Gastroesophageal sphincter (tissue), 4 donors: ENCODE results near the gene PDXK. TPM values are rescaled to one million over a fixed set of nuclear protein-coding genes. Genes with fewer than 3 reads are reported as not detected.

ENCODE experiments used
- ATAC-seq: fragments of 150-250 bp; one replicate; pipeline ENCODE4 v1.9.1; 2016; ENCODE audit warnings: mild to moderate bottlenecking, moderate library complexity
- H3K27ac ChIP-seq, 4 donors: fragments of 200-600 bp; sonication (generic) in 3 of 4; 1 replicate in 3 of 4; 2 replicates in 1 of 4; pipeline ENCODE4 v1.5.1; 2016 to 2019
- H3K27me3 ChIP-seq: fragments of 200-600 bp; sonication (generic); one replicate; pipeline ENCODE4 v1.5.1; 2019
- H3K36me3 ChIP-seq, 2 donors: fragments of 200-600 bp; sonication (generic); one replicate each; pipeline ENCODE4 v1.5.1; 2019; ENCODE audit warnings: control low read depth in 1 of 2
- H3K4me1 ChIP-seq, 3 donors: fragments of 200-600 bp; sonication (generic); 1 replicate in 2 of 3; 2 replicates in 1 of 3; pipeline ENCODE4 v1.5.1; 2016 to 2019; ENCODE audit warnings: control low read depth in 2 of 3
- H3K4me3 ChIP-seq, 2 donors: fragments of 200-600 bp; sonication (generic); one replicate each; pipeline ENCODE4 v1.5.1; 2019; ENCODE audit warnings: mild to moderate bottlenecking in 1 of 2, moderate library complexity in 1 of 2
- H3K9me3 ChIP-seq, 3 donors: fragments of 200-600 bp; sonication (generic); one replicate each; pipeline ENCODE4 v1.5.1; 2017 to 2019; ENCODE audit warnings: control low read depth in 2 of 3
- EP300 ChIP-seq: sonication (generic); formaldehyde crosslinking; IDR thresholded peaks from one replicate; pipeline ENCODE4 v1.6.1; 2017; ENCODE audit warnings: antibody characterized with exemption, mild to moderate bottlenecking
- POLR2A ChIP-seq, 2 donors: fragments of 450-650 bp; IDR thresholded peaks; one replicate each; pipeline ENCODE4 v1.6.1; 2017; ENCODE audit warnings: antibody characterized with exemption in 2 of 2, mild to moderate bottlenecking in 2 of 2, moderate library complexity in 1 of 2
- POLR2AphosphoS5 ChIP-seq: sonication (generic); formaldehyde crosslinking; IDR thresholded peaks from one replicate; pipeline ENCODE4 v1.6.1; 2017; ENCODE audit warnings: antibody characterized with exemption
- WGBS, 2 donors: methylation state at CpG; one replicate each; pipeline ENCODE4 v1.1.5; 2018; ENCODE audit warnings: low coverage in 1 of 2; 5-methylcytosine and 5-hydroxymethylcytosine counted together
- total RNA-seq, 4 donors: library from RNA; depleted of rRNA; stranded (reverse); fragments of >200 nt; gene quantifications; one replicate each; pipeline ENCODE4 v1.1.0, GENCODE V29; 2016
- TF ChIP-seq, protein P1 (sequence below), 4 experiments: fragments of 200-600 bp in 2 of 4; fragments of 450-650 bp in 2 of 4; sonication (generic) in 1 of 4; IDR thresholded peaks; one replicate each; pipeline ENCODE4 v1.5.1; 2017 to 2019; ENCODE audit warnings: antibody characterized with exemption in 4 of 4, mild to moderate bottlenecking in 2 of 4, moderate library complexity in 2 of 4

Gene PDXK
- total RNA-seq, 4 donors from 2014 or later: 24.4 to 42.2 (median 33.0) TPM

DNA sequence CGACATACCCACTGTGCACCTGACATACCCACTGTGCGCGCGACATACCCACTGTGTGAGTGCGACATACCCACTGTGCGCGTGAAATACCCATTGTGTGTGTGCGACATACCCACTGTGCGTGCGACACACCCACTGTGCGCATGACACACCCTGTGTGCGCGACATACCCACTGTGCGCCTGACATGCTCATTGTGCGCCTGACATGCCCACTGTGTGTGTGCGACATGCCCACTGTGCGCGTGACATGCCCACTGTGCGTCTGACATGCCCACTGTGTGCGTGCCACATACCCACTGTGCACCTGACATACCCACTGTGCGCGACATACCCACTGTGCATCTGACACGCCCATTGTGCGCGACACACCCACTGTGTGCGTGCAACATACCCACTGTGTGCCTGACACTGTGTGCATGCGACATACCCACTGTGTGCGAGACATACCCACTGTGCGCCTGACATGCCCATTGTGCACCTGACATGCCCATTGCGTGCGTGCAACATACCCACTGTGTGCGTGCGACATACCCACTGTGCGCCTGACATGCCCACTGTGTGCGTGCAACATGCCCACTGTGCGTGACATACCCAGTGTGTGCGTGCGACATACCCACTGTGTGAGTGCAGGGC lies 68.0 kb downstream of the PDXK start:
- Histone ChIP-seq H3K4me3 (no peak overlapping the region), H3K9me3 (no peaks in the 10 kb centered on the region), H3K27me3 (no peaks in the 10 kb centered on the region), H3K36me3 (peaks cover 0 to 7% of the 10 kb centered on the region in 2 donors), H3K27ac (no peak overlapping the region), H3K4me1 (peaks cover 2 to 27% (median 7%) of the 10 kb centered on the region in 3 donors)
- WGBS, 2 donors: 94 to 95% methylated on average over 20 to 21 of the region's 38 CpGs
- TF ChIP-seq POLR2A (IDR thresholded peaks at IDR 0.05) (no peak), POLR2AphosphoS5 (no peak), EP300 (no peak)
- TF ChIP-seq, protein P1, sequence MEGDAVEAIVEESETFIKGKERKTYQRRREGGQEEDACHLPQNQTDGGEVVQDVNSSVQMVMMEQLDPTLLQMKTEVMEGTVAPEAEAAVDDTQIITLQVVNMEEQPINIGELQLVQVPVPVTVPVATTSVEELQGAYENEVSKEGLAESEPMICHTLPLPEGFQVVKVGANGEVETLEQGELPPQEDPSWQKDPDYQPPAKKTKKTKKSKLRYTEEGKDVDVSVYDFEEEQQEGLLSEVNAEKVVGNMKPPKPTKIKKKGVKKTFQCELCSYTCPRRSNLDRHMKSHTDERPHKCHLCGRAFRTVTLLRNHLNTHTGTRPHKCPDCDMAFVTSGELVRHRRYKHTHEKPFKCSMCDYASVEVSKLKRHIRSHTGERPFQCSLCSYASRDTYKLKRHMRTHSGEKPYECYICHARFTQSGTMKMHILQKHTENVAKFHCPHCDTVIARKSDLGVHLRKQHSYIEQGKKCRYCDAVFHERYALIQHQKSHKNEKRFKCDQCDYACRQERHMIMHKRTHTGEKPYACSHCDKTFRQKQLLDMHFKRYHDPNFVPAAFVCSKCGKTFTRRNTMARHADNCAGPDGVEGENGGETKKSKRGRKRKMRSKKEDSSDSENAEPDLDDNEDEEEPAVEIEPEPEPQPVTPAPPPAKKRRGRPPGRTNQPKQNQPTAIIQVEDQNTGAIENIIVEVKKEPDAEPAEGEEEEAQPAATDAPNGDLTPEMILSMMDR (IDR thresholded peaks at IDR 0.05): no peak
- no peak for ATAC-seq

DNA sequence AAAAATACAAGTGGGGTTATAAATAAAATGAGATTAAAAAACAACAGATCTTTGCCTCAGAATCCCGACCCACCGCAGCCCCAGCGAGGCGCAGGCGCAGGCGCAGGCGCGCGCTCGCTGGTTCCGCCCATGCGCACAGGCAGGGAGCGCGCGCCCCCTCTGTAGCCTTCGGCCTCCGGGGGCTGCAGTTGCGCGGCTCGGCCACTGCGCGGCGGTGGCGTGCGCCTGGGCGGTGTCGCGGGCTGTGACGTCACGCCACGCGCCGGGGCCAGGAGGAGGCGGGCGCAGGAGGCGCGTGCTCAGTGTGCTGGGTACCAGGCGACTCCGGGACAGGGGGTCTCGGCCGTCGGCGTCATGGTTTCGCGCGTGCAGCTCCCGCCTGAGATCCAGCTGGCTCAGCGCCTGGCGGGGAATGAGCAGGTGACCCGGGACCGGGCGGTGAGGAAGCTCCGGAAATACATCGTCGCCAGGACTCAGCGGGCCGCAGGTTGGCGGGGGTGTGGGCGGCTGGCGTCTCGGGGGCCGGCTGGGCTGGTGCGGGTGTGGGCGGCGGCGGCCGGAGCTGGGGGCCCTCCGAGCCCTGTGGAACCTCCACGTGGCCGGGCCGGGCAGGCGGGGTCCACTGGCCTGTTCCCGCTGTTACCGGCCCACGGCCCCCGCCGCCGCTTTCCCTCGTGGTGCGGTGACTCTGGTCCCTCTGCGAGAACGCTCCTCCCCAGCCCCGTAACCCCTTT lies 70.5 kb downstream of the PDXK start, which contains the start of gene RRP1:
Gene RRP1 (plus strand): TSS at position 302 of the 734 bp plus-strand sequence. CDS start 53 bp downstream, at position 355.
- WGBS, 2 donors: 0 to 2% methylated on average over 9 to 10 of the region's 83 CpGs
- TF ChIP-seq POLR2A (IDR thresholded peaks at IDR 0.05) (peak; percentile 53 to 80), EP300 (no peak), POLR2AphosphoS5 (peak; percentile 64)
- TF ChIP-seq, protein P1 (IDR thresholded peaks at IDR 0.05): peak in 3 of 4 experiments; percentile 99 to 100 (median 100)
- Histone ChIP-seq H3K27me3 (no peaks in the 10 kb centered on the region), H3K27ac (peak within 1 kb of the TSS; percentile 47 to 91 (median 86)), H3K36me3 (peaks cover 0 to 33% of the 10 kb centered on the region in 2 donors), H3K9me3 (no peaks in the 10 kb centered on the region), H3K4me3 (peak within 1 kb of the TSS; percentile 59 to 99), H3K4me1 (peaks cover 2 to 27% (median 7%) of the 10 kb centered on the region in 3 donors)
- peak; percentile 96 for ATAC-seq

DNA sequence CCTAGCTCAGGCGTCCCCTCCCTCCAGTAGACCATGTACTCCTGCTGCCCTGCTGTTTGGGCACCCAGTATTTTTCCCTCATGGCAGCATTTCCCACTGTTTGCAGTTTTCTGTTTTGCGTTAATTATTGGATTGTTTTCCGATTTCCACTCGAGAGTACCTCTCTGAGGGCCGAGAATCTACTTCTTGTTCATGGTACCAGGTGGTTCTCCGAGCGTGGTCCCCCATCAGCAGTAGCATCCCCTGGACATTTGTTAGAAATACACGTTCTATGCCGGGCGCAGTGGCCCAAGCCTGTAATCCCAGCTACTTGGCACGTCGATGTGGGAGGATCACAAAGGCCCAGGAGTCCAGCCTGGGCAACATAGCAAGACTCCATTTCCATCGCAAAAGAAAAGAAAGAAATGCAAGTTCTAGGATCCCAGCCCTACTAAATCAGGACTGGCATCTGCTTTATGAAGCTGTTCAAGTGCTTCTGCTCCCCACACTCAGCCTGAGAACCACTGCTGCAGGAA lies 71.1 kb downstream of the PDXK start:
- Histone ChIP-seq H3K27ac (peak overlapping the region in 2 of 4 donors; percentile 85 to 88), H3K36me3 (peaks cover 0 to 39% of the 10 kb centered on the region in 2 donors), H3K27me3 (no peaks in the 10 kb centered on the region), H3K9me3 (no peaks in the 10 kb centered on the region), H3K4me1 (peaks cover 2 to 27% (median 7%) of the 10 kb centered on the region in 3 donors), H3K4me3 (peak overlapping the region; percentile 59 to 99)
- TF ChIP-seq EP300 (no peak), POLR2A (IDR thresholded peaks at IDR 0.05) (no peak), POLR2AphosphoS5 (no peak)
- TF ChIP-seq, protein P1 (IDR thresholded peaks at IDR 0.05): no peak
- no peak for ATAC-seq
- 8 to 26% methylated on average over 3 to 8 of the region's 13 CpGs for WGBS, 2 donors

DNA sequence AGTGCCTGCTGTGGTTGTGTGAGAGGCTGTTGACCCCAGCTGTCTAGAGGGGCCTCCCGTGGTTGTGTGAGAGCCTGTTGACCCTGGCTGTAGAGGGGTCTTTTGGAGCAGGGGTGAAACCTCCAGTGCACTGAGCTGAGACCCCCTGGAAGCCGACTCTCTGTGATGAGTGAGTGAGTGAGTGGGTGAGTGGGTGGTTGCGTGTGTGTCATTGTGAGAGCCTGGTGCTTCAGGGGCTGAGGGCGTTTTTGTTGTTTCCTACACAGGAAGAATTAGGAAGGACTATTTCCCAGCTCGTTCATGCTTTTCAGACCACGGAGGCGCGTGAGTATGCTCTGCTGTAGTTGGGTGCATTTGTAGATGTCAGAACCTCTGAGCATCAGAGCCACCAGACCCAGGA lies 73.5 kb downstream of the PDXK start:
- Histone ChIP-seq H3K27ac (no peak overlapping the region), H3K4me3 (no peak overlapping the region), H3K36me3 (peaks cover 0 to 62% of the 10 kb centered on the region in 2 donors), H3K27me3 (no peaks in the 10 kb centered on the region), H3K4me1 (peaks cover 2 to 27% (median 7%) of the 10 kb centered on the region in 3 donors), H3K9me3 (no peaks in the 10 kb centered on the region)
- WGBS, 2 donors: 80 to 100% methylated on average over 1 to 2 of the region's 8 CpGs
- ATAC-seq: no peak
- TF ChIP-seq EP300 (no peak), POLR2AphosphoS5 (no peak), POLR2A (IDR thresholded peaks at IDR 0.05) (no peak)
- TF ChIP-seq, protein P1 (IDR thresholded peaks at IDR 0.05): no peak
